Measurements from ENCODE around the gene CXXC4. TPM values are rescaled to one million over a fixed set of nuclear protein-coding genes. Genes with fewer than 3 reads are reported as not detected.

CXXC4 gene
- polyA plus RNA-seq, 2 of the 4 experiments (the other 2 are of a cell fraction) = 0.03 to 0.93 TPM

- CTCF ChIA-PET = no interaction called here
- TF ChIP-seq FOXS1 (CRISPR knock-in tag; IDR thresholded peaks at IDR 0.05) (no peak), CBX8 (IDR thresholded peaks at IDR 0.05) (no peak), USF2 (IDR thresholded peaks at IDR 0.05) (no peak), POLR2AphosphoS2 (conservative IDR thresholded peaks at IDR 0.05; ENCODE audit: low read length) (no peak)
- ATAC-seq = no peak
- H3K27ac ChIP-seq = no peak overlapping the region
- POLR2A ChIA-PET = no interaction called here
- no peak overlapping the region for H3K4me3 ChIP-seq
- FAIRE-seq = no peak
- no peak for DNase-seq (ENCODE audit: low read depth in 1 of 2, low spot score in 1 of 2)
- no peaks in the 10 kb centered on the region for H3K4me1 ChIP-seq
- 26% methylated on average over 5 of the region's 5 CpGs for WGBS (ENCODE audit: missing lambda C conversion rate)
- no peaks in the 10 kb centered on the region for H3K9me3 ChIP-seq
- 0 out of 3 replicates have a peak overlapping the region, but pooled peaks have one; percentile 12 for H3K4me2 ChIP-seq
Observed at GRCh38 chr4:104420766-104421165, 73.9 kb downstream of the CXXC4 start.
